GM12878 (cell line): ENCODE data around the gene B3GALT5.

ENCODE experiments used
- CEBPB ChIP-seq, 2 experiments: fragments of 150-350 bp in 1 of 2; IDR thresholded peaks; 2 replicates each; pipeline ENCODE4 v1.6.1; 2012 to 2014; ENCODE audit warnings: low read depth in 2 of 2, low read length in 2 of 2, borderline replicate concordance in 1 of 2, inconsistent platforms in 1 of 2
- CHD2 ChIP-seq: IDR thresholded peaks from 2 replicates; pipeline ENCODE4 v1.6.1; 2011; ENCODE audit warnings: low read depth, low read length, improper control_type of control experiment, borderline replicate concordance
- CTCF ChIP-seq, 3 experiments: IDR thresholded peaks in 2 of 3; conservative IDR thresholded peaks in 1 of 3; 2 replicates each; pipeline ENCODE4 v1.5.1; 2011; ENCODE audit warnings: low read depth in 3 of 3, low read length in 3 of 3, mild to moderate bottlenecking in 3 of 3, control low read depth in 2 of 3, moderate library complexity in 2 of 3, inconsistent platforms in 1 of 3, mixed read lengths in 1 of 3; ENCODE audit not compliant: control insufficient read depth in 2 of 3, insufficient read depth in 1 of 3; ENCODE audit errors: extremely low read depth in 1 of 3
- EED ChIP-seq: sonication (generic); IDR thresholded peaks from 2 replicates; pipeline ENCODE4 v1.6.1; 2016; ENCODE audit warnings: antibody characterized with exemption, low read depth
- ELK1 ChIP-seq: IDR thresholded peaks from 2 replicates; pipeline ENCODE4 v1.6.1; 2012; ENCODE audit warnings: low read depth, low read length, improper control_type of control experiment
- EP300 ChIP-seq, 2 experiments: fragments of 150-350 bp in 1 of 2; IDR thresholded peaks; 2 replicates each; pipeline ENCODE4 v1.6.1; 2011 to 2012; ENCODE audit warnings: low read depth in 2 of 2, low read length in 2 of 2, borderline replicate concordance in 1 of 2, improper control_type of control experiment in 1 of 2, inconsistent platforms in 1 of 2; ENCODE audit not compliant: control insufficient read depth in 1 of 2
- EZH2 ChIP-seq: IDR thresholded peaks from 2 replicates; pipeline ENCODE4 v1.6.1; 2012; ENCODE audit warnings: low read depth, mild to moderate bottlenecking, control low read depth, inconsistent platforms, low read length, borderline replicate concordance; ENCODE audit not compliant: control insufficient read depth
- HCFC1 ChIP-seq: fragments of 150-350 bp; IDR thresholded peaks from 2 replicates; pipeline ENCODE4 v1.6.1; 2014; ENCODE audit warnings: low read length
- IKZF2 ChIP-seq, 2 experiments: fragments of 450-650 bp; IDR thresholded peaks; 2 replicates each; pipeline ENCODE4 v1.6.1; 2017; ENCODE audit warnings: mild to moderate bottlenecking in 2 of 2, moderate library complexity in 2 of 2
- RAD51 ChIP-seq: fragments of 450-650 bp; IDR thresholded peaks from 2 replicates; pipeline ENCODE4 v1.6.1; 2016; ENCODE audit warnings: moderate library complexity, mild to moderate bottlenecking, inconsistent platforms
- SUZ12 ChIP-seq: fragments of 200-600 bp; sonication (generic); IDR thresholded peaks from one replicate; pipeline ENCODE4 v1.6.1; 2018; ENCODE audit warnings: antibody characterized with exemption, mild to moderate bottlenecking; ENCODE audit not compliant: unreplicated experiment
- TAF1 ChIP-seq: IDR thresholded peaks from 2 replicates; pipeline ENCODE4 v1.6.1; 2011; ENCODE audit warnings: mild to moderate bottlenecking, low read depth, low read length, borderline replicate concordance
- TF ChIP-seq, protein P1 (sequence below): fragments of 150-350 bp; IDR thresholded peaks from 2 replicates; pipeline ENCODE4 v1.6.1; 2014; ENCODE audit warnings: mild to moderate bottlenecking, low read depth, low read length

GRCh38 chr21:39595465-39595864 is 17.3 kb upstream of the B3GALT5 start:
- TF ChIP-seq SUZ12 (no peak), CTCF (IDR thresholded peaks at IDR 0.05 in 2 of 3, conservative IDR thresholded peaks at IDR 0.05 in 1 of 3; ENCODE audit: control insufficient read depth in 2 of 3, extremely low read depth in 1 of 3, insufficient read depth in 1 of 3, low read depth in 3 of 3, low read length in 3 of 3) (no peak), CHD2 (no peak), EZH2 (no peak), IKZF2 (IDR thresholded peaks at IDR 0.05) (no peak), TAF1 (no peak), EP300 (IDR thresholded peaks at IDR 0.05; ENCODE audit: borderline replicate concordance in 1 of 2, control insufficient read depth in 1 of 2, low read depth in 2 of 2, low read length in 2 of 2) (no peak), CEBPB (IDR thresholded peaks at IDR 0.05; ENCODE audit: borderline replicate concordance in 1 of 2, low read depth in 2 of 2, low read length in 2 of 2) (no peak), RAD51 (no peak), ELK1 (no peak), HCFC1 (no peak), EED (no peak)
- TF ChIP-seq, protein P1, sequence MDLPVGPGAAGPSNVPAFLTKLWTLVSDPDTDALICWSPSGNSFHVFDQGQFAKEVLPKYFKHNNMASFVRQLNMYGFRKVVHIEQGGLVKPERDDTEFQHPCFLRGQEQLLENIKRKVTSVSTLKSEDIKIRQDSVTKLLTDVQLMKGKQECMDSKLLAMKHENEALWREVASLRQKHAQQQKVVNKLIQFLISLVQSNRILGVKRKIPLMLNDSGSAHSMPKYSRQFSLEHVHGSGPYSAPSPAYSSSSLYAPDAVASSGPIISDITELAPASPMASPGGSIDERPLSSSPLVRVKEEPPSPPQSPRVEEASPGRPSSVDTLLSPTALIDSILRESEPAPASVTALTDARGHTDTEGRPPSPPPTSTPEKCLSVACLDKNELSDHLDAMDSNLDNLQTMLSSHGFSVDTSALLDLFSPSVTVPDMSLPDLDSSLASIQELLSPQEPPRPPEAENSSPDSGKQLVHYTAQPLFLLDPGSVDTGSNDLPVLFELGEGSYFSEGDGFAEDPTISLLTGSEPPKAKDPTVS: no peak
